ENCODE results near the gene DIABLO.

The DIABLO gene

GRCh38 chr12:122174155-122174845, 51.6 kb downstream of the DIABLO start, which contains the start of gene IL31:
Gene IL31, minus strand, starts transcription at chr12:122174221. Its CDS starts 49 bp downstream, at chr12:122174172.
- TF ChIP-seq POLR2AphosphoS5 (IDR thresholded peaks at IDR 0.05; ENCODE audit: borderline replicate concordance, low read depth, low read length) (no peak), FOXP2 (optimal IDR thresholded peaks at IDR 0.05; ENCODE audit: control extremely low read depth, extremely low read length, insufficient read depth) (no peak), EZH2 (IDR thresholded peaks at IDR 0.05) (no peak)
- H3K9me3 ChIP-seq (ENCODE audit: low read depth, low read length): no peaks in the 10 kb centered on the region

GRCh38 chr12:122172262-122172939, 53.5 kb downstream of the DIABLO start:
- no peak overlapping the region for H3K27ac ChIP-seq
- H3K36me3 ChIP-seq (ENCODE audit: insufficient read depth, low read length): no peaks in the 10 kb centered on the region
- DNase-seq (ENCODE audit: low read depth, low spot score): no peak
- no peak overlapping the region for H3K9ac ChIP-seq (ENCODE audit: insufficient read length)
- no peak for TF ChIP-seq POLR2AphosphoS5 (IDR thresholded peaks at IDR 0.05; ENCODE audit: borderline replicate concordance, low read depth, low read length)
- no peak for TF ChIP-seq EZH2 (IDR thresholded peaks at IDR 0.05)
- no peak for TF ChIP-seq FOXP2 (optimal IDR thresholded peaks at IDR 0.05; ENCODE audit: control extremely low read depth, extremely low read length, insufficient read depth)
- no peaks in the 10 kb centered on the region for H3K9me3 ChIP-seq (ENCODE audit: low read depth, low read length)
- H3K4me3 ChIP-seq: no peak overlapping the region

More at GRCh38 chr12:122174155-122174845, 51.6 kb downstream of the DIABLO start, which contains the start of gene IL31:
- no peak for DNase-seq (ENCODE audit: low read depth, low spot score)
- no peak within 1 kb of the TSS for H3K4me3 ChIP-seq
- no peak within 1 kb of the TSS for H3K27ac ChIP-seq
- no peak within 1 kb of the TSS for H3K9ac ChIP-seq (ENCODE audit: insufficient read length)
- H3K36me3 ChIP-seq (ENCODE audit: insufficient read depth, low read length): no peaks in the 10 kb centered on the region

- Histone ChIP-seq H3K27ac (no peak overlapping the region), H3K4me3 (no peak overlapping the region), H3K9ac (ENCODE audit: insufficient read length) (no peak overlapping the region), H3K9me3 (ENCODE audit: low read depth, low read length) (no peaks in the 10 kb centered on the region), H3K36me3 (ENCODE audit: insufficient read depth, low read length) (no peaks in the 10 kb centered on the region)
- TF ChIP-seq POLR2AphosphoS5 (IDR thresholded peaks at IDR 0.05; ENCODE audit: borderline replicate concordance, low read depth, low read length) (no peak), FOXP2 (optimal IDR thresholded peaks at IDR 0.05; ENCODE audit: control extremely low read depth, extremely low read length, insufficient read depth) (no peak), EZH2 (IDR thresholded peaks at IDR 0.05) (no peak)
- DNase-seq (ENCODE audit: low read depth, low spot score): no peak
Observed at GRCh38 chr12:122171399-122171798, 54.5 kb downstream of the DIABLO start.

GRCh38 chr12:122168492-122168891, 57.4 kb downstream of the DIABLO start:
- H3K27ac ChIP-seq: no peak overlapping the region
- no peaks in the 10 kb centered on the region for H3K36me3 ChIP-seq (ENCODE audit: insufficient read depth, low read length)
- H3K9ac ChIP-seq (ENCODE audit: insufficient read length): no peak overlapping the region

GRCh38 chr12:122167356-122167925, 58.4 kb downstream of the DIABLO start:
- TF ChIP-seq FOXP2 (optimal IDR thresholded peaks at IDR 0.05; ENCODE audit: control extremely low read depth, extremely low read length, insufficient read depth) (no peak), POLR2AphosphoS5 (IDR thresholded peaks at IDR 0.05; ENCODE audit: borderline replicate concordance, low read depth, low read length) (no peak), EZH2 (IDR thresholded peaks at IDR 0.05) (no peak)
- Histone ChIP-seq H3K9ac (ENCODE audit: insufficient read length) (no peak overlapping the region), H3K27ac (no peak overlapping the region), H3K36me3 (ENCODE audit: insufficient read depth, low read length) (no peaks in the 10 kb centered on the region), H3K9me3 (ENCODE audit: low read depth, low read length) (no peaks in the 10 kb centered on the region), H3K4me3 (no peak overlapping the region)
- DNase-seq (ENCODE audit: low read depth, low spot score): no peak

More at GRCh38 chr12:122168492-122168891, 57.4 kb downstream of the DIABLO start:
- TF ChIP-seq FOXP2 (optimal IDR thresholded peaks at IDR 0.05; ENCODE audit: control extremely low read depth, extremely low read length, insufficient read depth) (no peak), POLR2AphosphoS5 (IDR thresholded peaks at IDR 0.05; ENCODE audit: borderline replicate concordance, low read depth, low read length) (no peak), EZH2 (IDR thresholded peaks at IDR 0.05) (no peak)
- no peaks in the 10 kb centered on the region for H3K9me3 ChIP-seq (ENCODE audit: low read depth, low read length)
- no peak overlapping the region for H3K4me3 ChIP-seq
- DNase-seq (ENCODE audit: low read depth, low spot score): no peak

- TF ChIP-seq EZH2 (IDR thresholded peaks at IDR 0.05) (no peak), POLR2AphosphoS5 (IDR thresholded peaks at IDR 0.05; ENCODE audit: borderline replicate concordance, low read depth, low read length) (no peak), FOXP2 (optimal IDR thresholded peaks at IDR 0.05; ENCODE audit: control extremely low read depth, extremely low read length, insufficient read depth) (no peak)
- Histone ChIP-seq H3K27ac (no peak overlapping the region), H3K36me3 (ENCODE audit: insufficient read depth, low read length) (no peaks in the 10 kb centered on the region), H3K4me3 (no peak overlapping the region), H3K9ac (ENCODE audit: insufficient read length) (no peak overlapping the region), H3K9me3 (ENCODE audit: low read depth, low read length) (no peaks in the 10 kb centered on the region)
- no peak for DNase-seq (ENCODE audit: low read depth, low spot score)
Observed at GRCh38 chr12:122166422-122167349, 59.2 kb downstream of the DIABLO start.

- no peak overlapping the region for H3K9ac ChIP-seq (ENCODE audit: insufficient read length)
- no peak overlapping the region for H3K4me3 ChIP-seq
- TF ChIP-seq POLR2AphosphoS5 (IDR thresholded peaks at IDR 0.05; ENCODE audit: borderline replicate concordance, low read depth, low read length): no peak
- TF ChIP-seq EZH2 (IDR thresholded peaks at IDR 0.05): no peak
- TF ChIP-seq FOXP2 (optimal IDR thresholded peaks at IDR 0.05; ENCODE audit: control extremely low read depth, extremely low read length, insufficient read depth): no peak
- H3K36me3 ChIP-seq (ENCODE audit: insufficient read depth, low read length): no peaks in the 10 kb centered on the region
- no peak for DNase-seq (ENCODE audit: low read depth, low spot score)
- no peaks in the 10 kb centered on the region for H3K9me3 ChIP-seq (ENCODE audit: low read depth, low read length)
- H3K27ac ChIP-seq: no peak overlapping the region
Observed at GRCh38 chr12:122162976-122163375, 62.9 kb downstream of the DIABLO start.

All from SK-N-MC (cell line).